Measurements from ENCODE around the gene FAN1.

FAN1 gene

DNA sequence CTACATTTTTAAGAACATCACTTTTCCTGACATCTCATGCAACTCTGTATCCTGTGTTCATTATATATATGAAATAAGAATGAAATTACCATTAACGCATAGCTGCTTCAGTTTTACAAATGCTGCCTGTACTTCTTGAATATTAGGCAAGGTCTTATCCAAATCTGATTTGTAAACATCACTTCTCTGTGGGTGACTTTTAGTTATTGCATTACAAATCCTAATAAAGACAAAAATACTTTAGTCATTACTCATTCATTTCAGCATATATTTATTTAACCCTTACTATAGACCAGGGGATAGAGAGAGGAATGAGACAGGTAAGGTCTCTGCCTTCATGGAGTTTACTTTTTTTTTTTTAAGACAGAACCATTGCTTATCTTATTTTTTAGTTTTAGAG, 51.0 kb downstream of the FAN1 start:
- DNase-seq (ENCODE audit: insufficient read length, low spot score), result no peak
- TF ChIP-seq, protein P1, sequence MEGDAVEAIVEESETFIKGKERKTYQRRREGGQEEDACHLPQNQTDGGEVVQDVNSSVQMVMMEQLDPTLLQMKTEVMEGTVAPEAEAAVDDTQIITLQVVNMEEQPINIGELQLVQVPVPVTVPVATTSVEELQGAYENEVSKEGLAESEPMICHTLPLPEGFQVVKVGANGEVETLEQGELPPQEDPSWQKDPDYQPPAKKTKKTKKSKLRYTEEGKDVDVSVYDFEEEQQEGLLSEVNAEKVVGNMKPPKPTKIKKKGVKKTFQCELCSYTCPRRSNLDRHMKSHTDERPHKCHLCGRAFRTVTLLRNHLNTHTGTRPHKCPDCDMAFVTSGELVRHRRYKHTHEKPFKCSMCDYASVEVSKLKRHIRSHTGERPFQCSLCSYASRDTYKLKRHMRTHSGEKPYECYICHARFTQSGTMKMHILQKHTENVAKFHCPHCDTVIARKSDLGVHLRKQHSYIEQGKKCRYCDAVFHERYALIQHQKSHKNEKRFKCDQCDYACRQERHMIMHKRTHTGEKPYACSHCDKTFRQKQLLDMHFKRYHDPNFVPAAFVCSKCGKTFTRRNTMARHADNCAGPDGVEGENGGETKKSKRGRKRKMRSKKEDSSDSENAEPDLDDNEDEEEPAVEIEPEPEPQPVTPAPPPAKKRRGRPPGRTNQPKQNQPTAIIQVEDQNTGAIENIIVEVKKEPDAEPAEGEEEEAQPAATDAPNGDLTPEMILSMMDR (IDR thresholded peaks at IDR 0.05; ENCODE audit: insufficient read depth, missing control alignments), result no peak

DNA sequence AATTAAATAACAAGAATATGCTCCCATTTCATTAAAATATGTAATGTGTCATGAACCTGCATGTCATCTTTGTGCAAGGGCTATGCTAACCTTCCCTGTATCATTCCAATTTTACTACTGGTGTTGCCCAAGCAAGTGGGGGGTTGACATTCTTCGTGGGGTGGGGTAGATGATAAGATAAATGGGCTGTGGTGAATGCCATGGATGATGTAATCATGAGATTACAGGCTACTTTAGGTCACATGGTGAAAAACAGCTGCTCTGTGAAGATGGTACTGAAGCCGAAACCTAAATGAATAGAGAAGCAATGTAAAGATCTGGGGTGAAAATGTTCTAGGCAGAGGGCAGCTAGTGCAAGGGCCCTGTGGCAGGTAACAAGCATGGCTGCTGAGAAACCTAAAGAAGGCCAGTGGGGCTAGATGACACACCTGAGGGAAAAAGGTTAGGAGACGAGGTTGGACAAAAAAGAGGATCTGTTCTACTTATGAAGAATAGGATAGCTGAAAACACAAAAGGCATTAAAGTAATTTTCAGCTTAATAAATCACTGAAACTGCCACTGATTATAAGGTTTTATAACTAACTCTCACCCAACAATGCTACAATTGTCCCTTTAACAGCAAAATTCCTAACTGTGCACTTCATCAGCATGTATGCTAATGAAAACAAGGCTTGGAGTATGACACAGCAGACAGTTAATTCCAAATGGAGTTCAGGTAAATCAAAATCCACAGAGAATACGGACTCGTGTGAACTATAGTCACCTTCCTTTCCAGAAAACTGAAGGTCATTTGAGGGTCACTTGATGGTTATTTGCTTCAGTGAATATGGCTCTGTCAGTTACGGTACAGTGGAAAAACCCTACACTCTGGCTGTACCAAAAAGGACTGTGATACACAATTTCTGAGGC, 52.8 kb downstream of the FAN1 start:
- TF ChIP-seq, protein P1 (IDR thresholded peaks at IDR 0.05; ENCODE audit: insufficient read depth, missing control alignments), result no peak
- FAIRE-seq, result no peak
- DNase-seq (ENCODE audit: insufficient read length, low spot score), result no peak

More for the DNA sequence above, 51.0 kb downstream of the FAN1 start:
- FAIRE-seq, result no peak

DNA sequence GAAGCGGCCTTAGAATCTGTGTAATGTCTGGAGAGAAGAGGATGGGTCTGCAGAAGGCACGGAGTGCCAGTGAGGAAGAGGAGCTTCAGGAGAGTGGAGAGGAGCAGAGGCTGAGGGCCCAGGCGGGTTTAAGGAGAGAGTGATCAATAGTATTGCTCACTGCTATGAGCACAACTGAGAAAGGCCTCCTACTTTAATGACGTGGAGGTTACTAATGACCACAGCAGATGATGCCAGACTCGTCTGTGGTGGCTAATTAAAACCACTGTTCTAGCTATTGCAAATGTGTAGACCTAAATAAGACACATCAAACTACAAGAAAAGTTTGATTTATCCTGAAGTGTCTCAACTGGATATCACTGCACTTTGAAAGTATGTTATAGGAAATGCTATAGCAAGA, 54.5 kb downstream of the FAN1 start:
- DNase-seq (ENCODE audit: insufficient read length, low spot score) (no peak), FAIRE-seq (no peak)
- TF ChIP-seq, protein P1 (IDR thresholded peaks at IDR 0.05; ENCODE audit: insufficient read depth, missing control alignments), result no peak

DNA sequence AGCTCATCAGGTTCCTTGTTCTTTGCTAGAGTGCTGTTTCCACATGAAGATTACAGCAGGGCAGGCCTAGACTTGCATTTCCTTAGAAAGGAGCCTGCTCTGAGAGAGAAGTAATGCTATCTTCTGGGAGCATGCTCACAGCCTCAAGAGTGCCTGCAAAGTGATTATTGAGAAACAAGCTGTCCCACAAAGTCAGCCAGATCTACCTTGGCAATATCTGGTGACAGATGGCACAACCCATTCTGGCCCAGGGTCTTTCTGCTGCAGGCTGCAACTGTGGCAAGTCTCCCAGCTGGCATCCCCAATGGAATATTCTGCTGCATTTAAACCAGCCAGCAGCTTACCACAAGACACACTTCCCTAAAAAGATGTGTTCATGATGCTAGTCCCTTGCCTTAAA, 58.4 kb downstream of the FAN1 start:
- TF ChIP-seq, protein P1 (IDR thresholded peaks at IDR 0.05; ENCODE audit: insufficient read depth, missing control alignments), result no peak
- DNase-seq (ENCODE audit: insufficient read length, low spot score) (no peak), FAIRE-seq (no peak)

DNA sequence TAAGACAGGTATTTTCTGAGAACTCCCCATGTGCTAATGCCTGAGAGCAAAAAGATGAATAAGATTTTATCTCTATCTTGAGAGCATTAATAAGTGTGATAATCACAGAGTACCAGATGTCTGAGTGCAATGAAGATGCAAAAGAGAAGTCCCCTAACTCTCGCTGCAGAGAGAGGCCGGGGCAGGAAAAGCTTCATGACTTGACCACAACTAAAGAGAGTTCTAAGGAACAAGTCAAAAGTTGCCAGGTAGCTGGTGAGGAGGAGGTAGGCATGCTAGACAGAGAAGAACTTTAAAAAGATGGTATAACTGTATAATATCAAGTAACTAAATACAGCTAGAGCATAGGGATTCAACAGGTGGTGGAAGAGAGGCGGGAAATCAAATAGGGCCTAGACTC, 58.9 kb downstream of the FAN1 start:
- FAIRE-seq, result no peak
- TF ChIP-seq, protein P1 (IDR thresholded peaks at IDR 0.05; ENCODE audit: insufficient read depth, missing control alignments), result no peak
- no peak for DNase-seq (ENCODE audit: insufficient read length, low spot score)

DNA sequence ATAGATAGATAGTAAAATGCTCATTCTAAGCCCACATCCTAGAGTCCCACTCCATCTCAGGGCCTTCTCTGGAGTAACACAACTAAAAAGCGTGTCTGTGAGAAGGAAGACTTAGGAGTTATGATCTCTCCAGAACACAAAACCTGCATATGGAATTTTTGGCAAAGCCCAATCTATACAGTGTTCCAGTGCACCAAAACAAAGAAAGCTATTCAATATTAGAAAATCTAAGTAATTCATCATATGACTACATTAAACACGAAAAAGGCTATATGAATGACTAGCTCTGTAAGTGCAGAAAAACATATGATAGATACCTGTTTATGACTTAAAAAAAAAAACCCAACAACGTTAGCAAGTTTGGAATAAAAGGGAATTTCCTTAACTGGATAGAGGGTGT, 60.0 kb downstream of the FAN1 start:
- FAIRE-seq, result no peak
- DNase-seq (ENCODE audit: insufficient read length, low spot score), result no peak
- TF ChIP-seq, protein P1 (IDR thresholded peaks at IDR 0.05; ENCODE audit: insufficient read depth, missing control alignments), result no peak

DNA sequence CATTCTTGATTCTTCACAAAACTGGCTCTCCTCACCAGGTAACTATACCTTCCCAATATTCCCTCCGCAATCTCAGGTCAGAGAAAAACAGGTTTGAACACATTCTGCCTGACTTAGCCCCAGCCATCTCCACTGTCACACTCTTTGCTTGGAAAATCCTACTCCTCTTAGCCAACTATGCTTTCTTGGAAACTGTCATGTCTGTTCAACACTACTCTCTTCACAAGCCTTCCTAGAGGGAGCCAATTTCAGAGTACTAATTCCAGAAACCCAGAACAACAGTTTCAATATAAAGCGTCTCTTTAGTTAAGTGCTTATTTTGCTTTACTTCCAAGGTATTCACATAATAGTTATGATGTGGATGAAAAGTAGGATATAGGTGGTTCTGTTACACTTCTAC, 66.0 kb downstream of the FAN1 start:
- TF ChIP-seq, protein P1 (IDR thresholded peaks at IDR 0.05; ENCODE audit: insufficient read depth, missing control alignments), result no peak
- no peak for DNase-seq (ENCODE audit: insufficient read length, low spot score)
- no peak for FAIRE-seq
